B cell (primary cell): ENCODE measurements around the gene KRTAP5-7. TPM values are rescaled to one million over a fixed set of nuclear protein-coding genes. Genes with fewer than 3 reads are reported as not detected.

Source experiments
- ATAC-seq: fragments of 200-7000 bp; cut with Tn5 transposase; one replicate; pipeline ENCODE4 v1.10.0; 2021; ENCODE audit warnings: low read depth, mild to moderate bottlenecking, moderate number of reproducible peaks, moderate library complexity
- CTCF ChIA-PET: fragments of 350-600 bp; sonication (Branson Sonifier 250); formaldehyde crosslinking; loops from one replicate; lab custom pipeline; 2021; ENCODE audit warnings: antibody characterized with exemption, inconsistent platforms; lab: Charles Lee
- POLR2A ChIA-PET: fragments of 350-600 bp; sonication (Branson Sonifier 250); formaldehyde crosslinking; loops from one replicate; lab custom pipeline; 2021; ENCODE audit warnings: antibody characterized with exemption; lab: Charles Lee
- DNase-seq: peaks from one replicate; pipeline ENCODE4 v3.0.0; 2013
- H2AFZ ChIP-seq: 2 replicates; pipeline ENCODE4 v1.6.1; 2012; ENCODE audit warnings: mild to moderate bottlenecking, low read depth, low read length; ENCODE audit not compliant: insufficient read depth, poor library complexity, severe bottlenecking
- H3K27ac ChIP-seq, 2 donors: 1 replicate in 1 of 2; 2 replicates in 1 of 2; pipeline ENCODE4 v1.5.1; 2012 to 2013; ENCODE audit warnings: low read length in 2 of 2, mild to moderate bottlenecking in 2 of 2, moderate library complexity in 1 of 2
- H3K27me3 ChIP-seq, 4 experiments: fragments of 200-600 bp in 1 of 4; sonication (generic) in 1 of 4; replicated peaks in 1 of 4; 1 replicate in 2 of 4; 2 replicates in 2 of 4; pipeline versions ENCODE4 v1.6.1 to v1.7.0; 2013 to 2016; ENCODE audit warnings: low read length in 3 of 4, mild to moderate bottlenecking in 2 of 4, mixed read lengths in 1 of 4, moderate library complexity in 1 of 4; ENCODE audit not compliant: insufficient read depth in 4 of 4, control insufficient read depth in 3 of 4; ENCODE audit errors: control extremely low read depth in 1 of 4
- H3K36me3 ChIP-seq, 2 experiments: replicated peaks in 1 of 2; 1 replicate in 1 of 2; 2 replicates in 1 of 2; pipeline versions ENCODE4 v1.6.1 to v1.7.1; 2013; ENCODE audit warnings: low read length in 1 of 2; ENCODE audit not compliant: insufficient read depth in 2 of 2, control insufficient read depth in 1 of 2; ENCODE audit errors: control extremely low read depth in 1 of 2, extremely low read depth in 1 of 2
- H3K4me1 ChIP-seq, 2 donors: fragments of 200-600 bp in 1 of 2; sonication (generic) in 1 of 2; 1 replicate in 1 of 2; 2 replicates in 1 of 2; pipeline versions ENCODE4 v1.5.1 to v1.6.1; 2013 to 2017; ENCODE audit warnings: low read length in 2 of 2; ENCODE audit not compliant: control insufficient read depth in 2 of 2, insufficient read depth in 2 of 2
- H3K4me2 ChIP-seq: replicated peaks from 2 replicates; pipeline ENCODE3; 2012; ENCODE audit warnings: mild to moderate bottlenecking, low read depth, low read length; ENCODE audit not compliant: poor library complexity, severe bottlenecking
- H3K4me3 ChIP-seq, 5 experiments: fragments of 200-600 bp in 1 of 5; sonication (generic) in 1 of 5; 1 replicate in 3 of 5; 2 replicates in 2 of 5; pipeline versions ENCODE4 v1.5.1 to v1.7.0; 2011 to 2016; ENCODE audit warnings: low read length in 4 of 5, mild to moderate bottlenecking in 4 of 5, low read depth in 2 of 5, control low read depth in 1 of 5, moderate library complexity in 1 of 5; ENCODE audit not compliant: insufficient read depth in 1 of 5; ENCODE audit errors: control extremely low read depth in 1 of 5, extremely low read depth in 1 of 5
- H3K79me2 ChIP-seq: fragments of 200-600 bp; sonication (generic); one replicate; pipeline ENCODE4 v1.6.0; 2016; ENCODE audit warnings: low read length; ENCODE audit not compliant: control insufficient read depth, insufficient read depth
- H3K9ac ChIP-seq: fragments of 200-600 bp; sonication (generic); 2 replicates; pipeline ENCODE4 v1.6.1; 2017; ENCODE audit warnings: mild to moderate bottlenecking, low read length, moderate library complexity
- H3K9me3 ChIP-seq, 3 donors: one replicate each; pipeline versions ENCODE4 v1.6.1 to v1.7.1; 2013; ENCODE audit warnings: low read length in 2 of 3; ENCODE audit not compliant: control insufficient read depth in 2 of 3, insufficient read depth in 1 of 3; ENCODE audit errors: control extremely low read depth in 1 of 3
- H4K20me1 ChIP-seq: 2 replicates; pipeline ENCODE4 v1.6.0; 2012; ENCODE audit warnings: mild to moderate bottlenecking, low read length; ENCODE audit not compliant: insufficient read depth, control insufficient read depth, poor library complexity, severe bottlenecking
- H3K27ac Mint-ChIP-seq: one replicate; pipeline ENCODE4 v1.8.0; 2021; ENCODE audit warnings: mixed read lengths
- H3K27me3 Mint-ChIP-seq: one replicate; pipeline ENCODE4 v1.8.0; 2021; ENCODE audit warnings: mixed read lengths
- H3K4me1 Mint-ChIP-seq: one replicate; pipeline ENCODE4 v1.8.0; 2021; ENCODE audit warnings: mixed read lengths
- H3K4me3 Mint-ChIP-seq: one replicate; pipeline ENCODE4 v1.8.0; 2021; ENCODE audit warnings: mixed read lengths
- H3K9me3 Mint-ChIP-seq: one replicate; pipeline ENCODE4 v1.8.0; 2022; ENCODE audit warnings: mixed read lengths; ENCODE audit not compliant: insufficient read depth
- CTCF ChIP-seq: fragments of 200-600 bp; IDR thresholded peaks from one replicate; pipeline ENCODE4 v1.8.0; 2022; ENCODE audit warnings: antibody characterized with exemption, mild to moderate bottlenecking
- EZH2 ChIP-seq: IDR thresholded peaks from 2 replicates; pipeline ENCODE4 v1.6.1; 2012; ENCODE audit warnings: borderline replicate concordance, low read depth, mild to moderate bottlenecking, moderate library complexity, low read length; ENCODE audit not compliant: insufficient read depth, poor library complexity, severe bottlenecking
- WGBS: methylation state at CpG from one replicate; pipeline ENCODE4 v1.1.5; 2013; ENCODE audit warnings: missing lambda C conversion rate; ENCODE audit not compliant: insufficient coverage; 5-methylcytosine and 5-hydroxymethylcytosine counted together
- intact Hi-C: fragments of 100-400 bp; cut with micrococcal nuclease; formaldehyde crosslinking; loops from one replicate; pipeline ENCODE4 v1.10.0; 2022
- polyA plus RNA-seq: library from polyadenylated mRNA; depleted of rRNA; stranded (reverse); fragments of >200 nt; gene quantifications from 2 replicates; pipeline ENCODE4 v1.2.3, GENCODE V29; 2012
- total RNA-seq, 2 donors: library from RNA; stranded (reverse); fragments of 120-200 nt in 1 of 2; gene quantifications; 1 replicate in 1 of 2; 2 replicates in 1 of 2; pipeline versions ENCODE4 v1.2.3 to v1.2.4, GENCODE V29; 2013 to 2022

Gene KRTAP5-7
- total and polyA plus RNA-seq, 2 donors (not counting 1 experiment from before 2014, with no cell fraction given) = 0.10 to 0.59 TPM

GRCh38 chr11:71527576-71528210 lies 626 bp downstream of the KRTAP5-7 start:
- no peak overlapping the region for H3K9ac ChIP-seq
- no peak overlapping the region for H2AFZ ChIP-seq
- intact Hi-C loops = no loop called here
- no peaks in the 10 kb centered on the region for H3K9me3 Mint-ChIP-seq
- no peaks in the 10 kb centered on the region for H3K36me3 ChIP-seq
- H3K4me2 ChIP-seq = no peak overlapping the region
- no peak overlapping the region for H3K4me3 Mint-ChIP-seq
- H3K27ac ChIP-seq = no peak overlapping the region
- ChIA-PET POLR2A (no interaction called here), CTCF (no interaction called here)
- DNase-seq (no peak), ATAC-seq (no peak)
- H3K4me3 ChIP-seq = no peak overlapping the region
- H3K79me2 ChIP-seq = no peaks in the 10 kb centered on the region
- no peaks in the 10 kb centered on the region for H4K20me1 ChIP-seq
- WGBS = 90% methylated on average over 6 of the region's 6 CpGs
- H3K27ac Mint-ChIP-seq = no peak overlapping the region
- no peaks in the 10 kb centered on the region for H3K4me1 ChIP-seq
- TF ChIP-seq CTCF = no peak
- no peak for TF ChIP-seq EZH2
- H3K27me3 Mint-ChIP-seq = peaks cover 11% of the 10 kb centered on the region
- peaks cover 0 to 3% (median 0%) of the 10 kb centered on the region in 4 experiments for H3K27me3 ChIP-seq
- H3K4me1 Mint-ChIP-seq = peaks cover 4% of the 10 kb centered on the region
- peaks cover 0 to 4% (median 0%) of the 10 kb centered on the region in 3 donors for H3K9me3 ChIP-seq

GRCh38 chr11:71530602-71531001 lies 3.5 kb downstream of the KRTAP5-7 start:
- no peak overlapping the region for H2AFZ ChIP-seq
- CTCF ChIA-PET = no interaction called here
- peaks cover 11% of the 10 kb centered on the region for H3K27me3 Mint-ChIP-seq

More at GRCh38 chr11:71530602-71531001, 3.5 kb downstream of the KRTAP5-7 start:
- Histone ChIP-seq H3K27ac (no peak overlapping the region), H3K36me3 (no peaks in the 10 kb centered on the region), H3K9me3 (peaks cover 0 to under 1% (median 0%) of the 10 kb centered on the region in 3 donors), H3K4me2 (no peak overlapping the region), H3K79me2 (no peaks in the 10 kb centered on the region), H3K4me1 (no peaks in the 10 kb centered on the region), H4K20me1 (no peaks in the 10 kb centered on the region), H3K4me3 (no peak overlapping the region), H3K27me3 (peaks cover 0 to 3% (median 0%) of the 10 kb centered on the region in 4 experiments), H3K9ac (no peak overlapping the region)
- Mint-ChIP-seq H3K4me3 (no peak overlapping the region), H3K4me1 (peaks cover 4% of the 10 kb centered on the region), H3K27ac (no peak overlapping the region), H3K9me3 (no peaks in the 10 kb centered on the region)
- intact Hi-C loops = no loop called here
- TF ChIP-seq CTCF = no peak
- no peak for TF ChIP-seq EZH2
- no peak for ATAC-seq
- DNase-seq = no peak
- 96% methylated on average over 6 of the region's 11 CpGs for WGBS
- POLR2A ChIA-PET = no interaction called here
